Activated CD4-positive, alpha-beta T cell treated with anti-CD3 and anti-CD28 coated beads, Interleukin-2, Interleukin-4, amounts not matched to agents 100 ng/mL and 50 ng/mL, durations not matched to agents 16 hours and 8 hours (primary cell): ENCODE results near the gene KRT9.
"Not testable (repeated sequence)": the region's sequence is repeated elsewhere in the genome, so short reads cannot be mapped to it uniquely, and the experiment has no call there.

Source experiments
- DNase-seq: peaks from one replicate; pipeline ENCODE4 v3.0.0-alpha.2; 2020; ENCODE audit warnings: low spot score

KRT9 gene

GRCh38 chr17:41571561-41572434 is at the start of gene KRT9:
Gene KRT9 (minus strand): TSS chr17:41572059. CDS start chr17:41571992, 67 bp downstream.
- DNase-seq = no peak

DNA sequence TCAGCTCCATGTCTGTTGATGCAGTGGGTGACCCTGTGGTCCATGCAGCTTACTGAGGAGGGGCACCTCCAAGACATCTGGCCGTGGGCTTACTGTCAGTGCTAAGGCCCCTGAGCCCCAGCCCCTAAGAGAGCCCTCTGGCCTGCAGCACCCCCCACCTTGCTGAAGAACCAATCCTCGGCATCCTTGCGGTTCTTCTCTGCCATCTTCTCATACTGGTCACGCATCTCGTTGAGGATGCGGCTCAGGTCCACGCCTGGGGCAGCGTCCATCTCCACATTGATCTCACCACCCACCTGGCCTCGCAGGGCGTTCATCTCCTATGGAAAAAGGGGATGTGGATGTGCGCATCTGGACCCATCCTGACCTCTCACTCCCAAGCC is 49.6 kb upstream of the KRT9 start:
- not testable (repeated sequence) for DNase-seq

- DNase-seq = no peak
Observed at GRCh38 chr17:41620583-41621434, 49.0 kb upstream of the KRT9 start.

DNA sequence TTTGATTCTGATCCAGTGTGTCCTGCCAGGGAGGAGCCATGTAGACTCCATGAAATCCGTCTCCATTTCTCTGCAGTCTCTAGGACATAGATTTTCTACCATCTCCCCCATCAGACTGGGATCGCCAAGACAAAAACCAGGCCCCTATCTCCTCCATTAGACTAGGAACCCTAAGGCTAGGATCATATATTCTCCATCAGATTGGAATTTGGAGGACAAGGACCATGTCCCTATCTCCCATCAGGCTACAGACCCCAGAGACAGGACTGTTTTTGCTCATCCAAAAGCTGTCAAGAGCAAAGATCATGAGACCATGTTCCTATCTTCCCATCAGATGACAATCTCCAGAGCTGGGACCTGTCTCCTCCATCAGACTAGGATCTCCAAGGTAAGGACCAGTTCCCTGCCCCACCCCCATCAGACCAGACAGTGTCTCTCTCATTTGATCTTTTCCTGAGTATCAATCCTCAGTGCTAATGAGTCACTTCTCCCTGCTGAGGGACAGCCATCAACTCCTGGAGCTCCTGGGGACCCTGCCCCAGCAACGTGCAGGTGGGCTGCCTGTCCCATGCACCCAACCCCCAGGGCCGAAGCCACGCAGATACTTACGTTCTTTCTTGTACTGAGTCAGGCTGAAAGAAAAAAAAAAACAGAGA is 48.2 kb upstream of the KRT9 start:
- DNase-seq = not testable (repeated sequence)

GRCh38 chr17:41619036-41619926 is 47.4 kb upstream of the KRT9 start:
- DNase-seq = no peak

- no peak for DNase-seq
Observed at GRCh38 chr17:41618341-41619035, 46.6 kb upstream of the KRT9 start.

- no peak for DNase-seq
Observed at GRCh38 chr17:41617698-41618097, 45.8 kb upstream of the KRT9 start.

- no peak for DNase-seq
Observed at GRCh38 chr17:41617136-41617535, 45.3 kb upstream of the KRT9 start.

DNA sequence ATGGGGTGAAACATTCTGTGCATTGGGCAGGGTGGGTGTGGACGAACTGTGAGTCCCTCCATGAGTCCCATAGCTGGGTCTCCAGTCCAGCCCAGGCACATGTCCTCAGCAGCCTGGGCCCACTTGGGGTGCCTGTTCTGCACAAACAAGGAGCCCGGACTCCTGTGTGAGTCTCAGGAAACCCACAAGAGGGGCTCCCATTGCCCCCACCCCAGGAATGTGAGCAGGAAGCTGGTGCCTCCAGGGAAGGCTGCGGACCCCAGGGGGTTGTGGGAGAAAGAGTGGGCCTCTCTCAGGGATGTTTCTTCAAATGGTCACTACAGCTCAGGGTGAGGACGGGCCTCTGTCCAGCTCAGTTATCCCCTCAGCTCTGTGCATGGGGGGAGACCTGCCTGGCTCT is 44.6 kb upstream of the KRT9 start:
- not testable (repeated sequence) for DNase-seq

GRCh38 chr17:41615454-41615853 is 43.6 kb upstream of the KRT9 start:
- no peak for DNase-seq

GRCh38 chr17:41614767-41615166 is 42.9 kb upstream of the KRT9 start:
- not testable (repeated sequence) for DNase-seq

GRCh38 chr17:41614098-41614497 is 42.2 kb upstream of the KRT9 start:
- no peak for DNase-seq

DNA sequence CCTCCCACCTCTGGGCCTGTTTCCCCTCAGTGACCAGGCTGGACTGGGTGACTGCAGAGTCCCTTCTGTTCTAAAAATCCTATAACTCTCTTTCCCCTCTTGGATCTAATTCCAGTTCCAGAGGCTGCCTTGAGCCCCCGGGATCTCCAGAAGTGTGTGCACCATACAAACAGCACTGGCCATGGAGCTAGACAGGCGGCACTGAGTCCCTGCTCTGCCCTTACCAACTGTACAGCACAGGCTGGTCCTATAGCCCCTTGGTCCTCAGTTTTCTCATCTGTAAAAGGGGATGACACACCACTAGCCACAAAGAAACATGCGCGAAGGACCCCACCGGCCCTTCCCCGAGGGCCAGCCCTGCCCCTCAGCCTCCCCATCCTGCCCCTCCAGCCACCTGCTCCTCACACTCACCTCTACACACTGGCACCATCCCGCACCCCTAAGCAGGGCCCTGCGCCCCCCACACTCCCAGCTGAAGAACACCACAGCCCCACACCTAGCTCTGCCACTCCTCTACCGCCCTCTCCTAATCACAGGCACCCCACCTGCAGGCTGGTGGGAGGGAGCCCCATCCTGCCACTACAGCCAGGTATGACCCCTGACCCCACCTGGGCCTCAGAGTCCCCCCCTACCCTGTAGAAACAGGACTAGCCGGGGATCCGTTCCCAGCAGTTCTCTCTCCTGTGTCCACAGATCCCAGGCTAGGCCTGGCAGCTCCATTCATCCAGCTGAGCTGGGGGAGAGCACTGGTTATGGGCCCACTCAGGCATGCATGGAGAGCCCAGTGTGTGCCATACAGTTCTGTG is 41.6 kb upstream of the KRT9 start:
- no peak for DNase-seq

DNA sequence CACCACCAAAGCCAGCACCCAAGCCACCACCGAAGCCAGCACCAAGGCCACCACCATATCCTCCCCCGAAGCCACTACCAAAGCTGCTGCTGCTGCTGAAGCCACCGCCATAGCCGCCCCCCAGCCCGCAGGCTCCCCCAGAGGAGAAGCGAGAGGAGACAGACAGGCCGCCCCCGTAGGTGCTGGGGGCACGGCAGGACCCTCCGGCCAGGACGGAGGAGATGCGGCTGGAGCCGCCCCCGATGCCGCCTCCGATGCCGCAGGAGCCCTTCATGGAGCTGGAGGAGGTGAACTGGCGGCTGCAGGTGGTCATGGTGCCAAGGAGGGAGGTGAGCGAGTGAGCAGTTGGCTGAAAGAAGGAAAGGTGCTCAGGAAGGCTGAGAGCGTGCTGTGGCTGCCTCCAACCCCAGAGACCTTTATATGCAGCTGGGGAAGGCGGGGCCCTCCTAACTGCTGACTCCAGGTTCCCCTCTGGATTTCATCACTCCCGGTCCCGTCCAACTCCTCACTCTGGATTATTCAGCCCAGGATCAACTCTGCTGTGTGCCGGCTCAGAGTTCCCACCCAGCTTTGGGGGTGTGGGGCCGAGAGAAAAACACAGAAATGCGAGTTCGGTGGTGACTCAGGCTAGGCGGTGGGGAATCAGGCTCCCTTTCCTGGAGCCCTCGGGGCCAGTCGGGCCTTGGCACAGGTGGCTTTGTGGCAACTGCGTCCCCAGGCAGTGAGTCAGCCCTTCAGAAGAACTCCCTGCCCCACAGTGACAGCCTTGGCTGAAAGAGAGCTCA is 40.7 kb upstream of the KRT9 start, which contains the start of gene KRT16:
TSS of gene KRT16 (minus strand) at position 392 of the 785 bp plus-strand sequence. CDS start at position 313, 79 bp downstream.
- not testable (repeated sequence) for DNase-seq

GRCh38 chr17:41610965-41611640 is 39.2 kb upstream of the KRT9 start:
- no peak for DNase-seq

DNA sequence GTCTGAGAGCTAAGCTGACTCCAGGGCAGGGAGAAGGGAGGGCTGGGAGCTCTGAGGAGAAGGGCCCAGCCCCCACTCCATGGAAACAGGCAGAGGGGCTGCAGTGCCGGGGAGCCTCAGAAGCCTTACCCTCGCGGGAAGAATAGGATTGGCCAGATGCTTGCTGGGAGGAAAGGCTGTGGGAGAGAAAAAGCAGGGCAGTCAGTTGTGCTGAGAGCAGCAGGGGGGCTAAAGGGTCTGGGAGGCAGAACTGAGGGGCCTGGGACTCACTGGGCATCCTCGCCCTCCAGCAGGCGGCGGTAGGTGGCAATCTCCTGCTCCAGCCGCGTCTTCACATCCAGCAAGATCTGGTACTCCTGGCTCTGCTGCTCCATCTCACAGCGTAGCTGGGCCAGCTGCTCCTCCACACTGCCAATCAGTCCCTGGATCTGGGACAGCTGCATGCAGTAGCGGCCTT is 38.2 kb upstream of the KRT9 start:
- DNase-seq = not testable (repeated sequence)

DNA sequence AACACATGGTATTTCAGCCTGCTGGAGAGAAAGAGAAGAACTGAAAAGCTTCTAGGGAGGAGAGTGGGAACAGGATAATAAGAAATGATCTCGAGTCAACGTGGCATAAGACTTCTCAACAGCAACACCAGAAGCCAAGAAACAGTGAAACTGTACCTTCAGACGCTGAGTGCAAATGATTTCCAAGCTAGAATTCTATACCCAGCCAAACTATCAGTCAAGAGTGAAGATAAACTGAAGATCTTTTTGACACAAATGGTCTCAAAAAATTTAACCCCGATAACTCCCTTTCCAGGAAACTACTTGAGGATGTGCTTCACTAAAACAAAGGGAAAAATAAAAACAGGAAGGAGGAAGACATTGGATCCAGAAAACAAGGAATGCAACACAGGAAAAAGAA is 35.1 kb upstream of the KRT9 start:
- not testable (repeated sequence) for DNase-seq

DNA sequence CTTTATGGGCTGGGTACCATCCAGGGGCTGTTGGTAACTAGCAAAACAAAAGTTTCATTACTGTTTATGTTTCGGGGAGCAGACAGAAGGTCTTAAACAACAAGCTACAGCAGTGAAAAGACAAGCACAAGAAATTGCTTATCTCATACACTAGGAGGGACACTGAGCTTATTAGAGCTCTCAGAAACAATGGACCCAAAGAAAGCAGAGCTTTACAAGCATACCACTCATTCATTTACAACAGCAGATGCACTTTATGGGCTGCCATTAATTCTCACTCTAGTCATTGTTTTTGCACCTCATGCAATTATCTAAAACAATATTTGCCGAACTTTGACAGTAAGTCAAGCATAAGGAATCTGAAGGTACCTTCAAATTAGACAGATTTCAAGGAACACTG is 30.7 kb upstream of the KRT9 start:
- DNase-seq = no peak
